HEK293 (cell line): ENCODE results near the gene ADAR.
A peak's percentile ranks its signal among the peaks of the same experiment; 100 is the strongest.

Source experiments
- CTCF ChIP-seq: fragments of 450-650 bp; formaldehyde crosslinking; IDR thresholded peaks from 2 replicates; pipeline ENCODE4 v1.5.1; 2016; ENCODE audit warnings: missing biosample characterization, missing genetic modification characterization
- GLI2 ChIP-seq: fragments of 450-650 bp; formaldehyde crosslinking; IDR thresholded peaks from 2 replicates; pipeline ENCODE4; 2017; ENCODE audit warnings: missing biosample characterization, missing genetic modification characterization, low read depth, borderline replicate concordance
- IKZF3 ChIP-seq: fragments of 450-650 bp; IDR thresholded peaks from 2 replicates; pipeline ENCODE4 v1.5.0; 2018; ENCODE audit warnings: missing biosample characterization, mild to moderate bottlenecking, missing genetic modification characterization, moderate library complexity
- KLF1 ChIP-seq: fragments of 450-650 bp; formaldehyde crosslinking; IDR thresholded peaks from 2 replicates; pipeline ENCODE4 v1.5.1; 2016; ENCODE audit warnings: missing biosample characterization, missing genetic modification characterization
- KLF8 ChIP-seq: fragments of 450-650 bp; formaldehyde crosslinking; IDR thresholded peaks from 2 replicates; pipeline ENCODE4 v1.5.1; 2016; ENCODE audit warnings: missing biosample characterization, missing genetic modification characterization
- SETDB1 ChIP-seq: IDR thresholded peaks from one replicate; pipeline ENCODE4 v1.6.1; 2017; ENCODE audit warnings: mild to moderate bottlenecking, low read length, moderate library complexity, mixed read lengths; ENCODE audit not compliant: insufficient read length
- TRIM28 ChIP-seq: IDR thresholded peaks from 2 replicates; pipeline ENCODE4 v1.6.1; 2011; ENCODE audit warnings: low read length, control low read depth, borderline replicate concordance
- ZBTB8A ChIP-seq: fragments of 450-650 bp; formaldehyde crosslinking; IDR thresholded peaks from 2 replicates; pipeline ENCODE4 v1.5.1; 2016; ENCODE audit warnings: missing biosample characterization, missing genetic modification characterization
- ZNF10 ChIP-seq: fragments of 450-650 bp; formaldehyde crosslinking; IDR thresholded peaks from 2 replicates; pipeline ENCODE4 v1.5.1; 2017; ENCODE audit warnings: missing biosample characterization, missing genetic modification characterization
- ZNF121 ChIP-seq: fragments of 450-650 bp; formaldehyde crosslinking; IDR thresholded peaks from 2 replicates; pipeline ENCODE4 v1.5.1; 2016; ENCODE audit warnings: missing biosample characterization, missing genetic modification characterization
- ZNF132 ChIP-seq: fragments of 450-650 bp; formaldehyde crosslinking; IDR thresholded peaks from 2 replicates; pipeline ENCODE4 v1.5.1; 2017; ENCODE audit warnings: missing biosample characterization, missing genetic modification characterization, borderline replicate concordance
- ZNF138 ChIP-seq: fragments of 450-650 bp; formaldehyde crosslinking; IDR thresholded peaks from 2 replicates; pipeline ENCODE4 v1.5.1; 2016; ENCODE audit warnings: missing biosample characterization, missing genetic modification characterization, borderline replicate concordance
- ZNF155 ChIP-seq: fragments of 450-650 bp; formaldehyde crosslinking; IDR thresholded peaks from 2 replicates; pipeline ENCODE4 v1.5.1; 2016; ENCODE audit warnings: missing biosample characterization, missing genetic modification characterization
- ZNF184 ChIP-seq: fragments of 450-650 bp; IDR thresholded peaks from 2 replicates; pipeline ENCODE4 v1.5.1; 2018; ENCODE audit warnings: missing biosample characterization, mild to moderate bottlenecking, missing genetic modification characterization
- ZNF223 ChIP-seq: fragments of 450-650 bp; formaldehyde crosslinking; IDR thresholded peaks from 2 replicates; pipeline ENCODE4 v1.5.1; 2016; ENCODE audit warnings: missing biosample characterization, missing genetic modification characterization
- ZNF266 ChIP-seq: fragments of 450-650 bp; formaldehyde crosslinking; IDR thresholded peaks from 2 replicates; pipeline ENCODE4 v1.5.1; 2016; ENCODE audit warnings: missing biosample characterization, missing genetic modification characterization, low read depth
- ZNF292 ChIP-seq: fragments of 450-650 bp; formaldehyde crosslinking; IDR thresholded peaks from 2 replicates; pipeline ENCODE4 v1.5.1; 2016; ENCODE audit warnings: low read depth, missing biosample characterization, missing genetic modification characterization, borderline replicate concordance
- ZNF501 ChIP-seq: fragments of 450-650 bp; formaldehyde crosslinking; IDR thresholded peaks from 2 replicates; pipeline ENCODE4 v1.5.1; 2016; ENCODE audit warnings: missing biosample characterization, missing genetic modification characterization
- ZNF600 ChIP-seq: fragments of 450-650 bp; formaldehyde crosslinking; IDR thresholded peaks from 2 replicates; pipeline ENCODE4 v1.5.1; 2016; ENCODE audit warnings: missing biosample characterization, missing genetic modification characterization
- ZNF626 ChIP-seq: fragments of 450-650 bp; sonication (Bioruptor Pico); formaldehyde crosslinking; IDR thresholded peaks from 2 replicates; pipeline ENCODE4 v1.5.1; 2018; ENCODE audit warnings: missing biosample characterization, missing genetic modification characterization, inconsistent platforms
- ZNF704 ChIP-seq: fragments of 450-650 bp; formaldehyde crosslinking; IDR thresholded peaks from 2 replicates; pipeline ENCODE4 v1.5.1; 2016; ENCODE audit warnings: missing biosample characterization, missing genetic modification characterization
- ZNF76 ChIP-seq: fragments of 450-650 bp; formaldehyde crosslinking; IDR thresholded peaks from 2 replicates; pipeline ENCODE4; 2016; ENCODE audit warnings: low read depth, missing biosample characterization, missing genetic modification characterization, borderline replicate concordance
- ZNF791 ChIP-seq: fragments of 450-650 bp; formaldehyde crosslinking; IDR thresholded peaks from 2 replicates; pipeline ENCODE4 v1.5.1; 2016; ENCODE audit warnings: missing biosample characterization, missing genetic modification characterization
- TF ChIP-seq, protein P1 (sequence below): fragments of 450-650 bp; formaldehyde crosslinking; conservative IDR thresholded peaks from 2 replicates; pipeline ENCODE4 v1.5.1; 2016; ENCODE audit warnings: low read depth, missing biosample characterization, missing genetic modification characterization
- TF ChIP-seq, protein P2 (sequence below): fragments of 450-650 bp; formaldehyde crosslinking; IDR thresholded peaks from 2 replicates; pipeline ENCODE4 v1.5.1; 2016; ENCODE audit warnings: missing biosample characterization, missing genetic modification characterization
- TF ChIP-seq, protein P3 (sequence below): fragments of 450-650 bp; formaldehyde crosslinking; IDR thresholded peaks from 2 replicates; pipeline ENCODE4 v1.5.1; 2017; ENCODE audit warnings: missing biosample characterization, missing genetic modification characterization

ADAR gene

GRCh38 chr1:154607609-154608396 is at the start of gene ADAR (continued):
- TF ChIP-seq ZNF184 (tag by site-specific recombination) (no peak; the same call in 1 of the 2 replicates), ZNF791 (tag by site-specific recombination) (no peak), TRIM28 (0 out of 2 replicates have a peak, but pooled peaks have one; percentile 56), ZNF704 (tag by site-specific recombination) (no peak), ZNF223 (0 out of 2 replicates have a peak, but pooled peaks have one; percentile 46), ZNF10 (no peak), KLF1 (tag by site-specific recombination) (peak; percentile 31; the same call in 1 of the 2 replicates), ZNF600 (peak; percentile 98), ZNF501 (tag by site-specific recombination) (peak; percentile 31; the same call in 1 of the 2 replicates), ZNF266 (tag by site-specific recombination) (no peak), ZNF138 (tag by site-specific recombination) (no peak), ZNF626 (tag by site-specific recombination) (no peak), GLI2 (tag by site-specific recombination) (no peak), ZNF121 (tag by site-specific recombination) (0 out of 2 replicates have a peak, but pooled peaks have one; percentile 11), KLF8 (tag by site-specific recombination) (no peak), ZNF76 (tag by site-specific recombination) (peak; percentile 63), CTCF (tag by site-specific recombination) (peak; percentile 33; the same call in 1 of the 2 replicates), ZNF292 (tag by site-specific recombination) (no peak), ZNF132 (tag by site-specific recombination) (no peak), ZNF155 (tag by site-specific recombination) (no peak), IKZF3 (tag by site-specific recombination) (peak; percentile 57; the same call in 1 of the 2 replicates), ZBTB8A (tag by site-specific recombination) (no peak), SETDB1 (no peak)
- TF ChIP-seq, protein P1, sequence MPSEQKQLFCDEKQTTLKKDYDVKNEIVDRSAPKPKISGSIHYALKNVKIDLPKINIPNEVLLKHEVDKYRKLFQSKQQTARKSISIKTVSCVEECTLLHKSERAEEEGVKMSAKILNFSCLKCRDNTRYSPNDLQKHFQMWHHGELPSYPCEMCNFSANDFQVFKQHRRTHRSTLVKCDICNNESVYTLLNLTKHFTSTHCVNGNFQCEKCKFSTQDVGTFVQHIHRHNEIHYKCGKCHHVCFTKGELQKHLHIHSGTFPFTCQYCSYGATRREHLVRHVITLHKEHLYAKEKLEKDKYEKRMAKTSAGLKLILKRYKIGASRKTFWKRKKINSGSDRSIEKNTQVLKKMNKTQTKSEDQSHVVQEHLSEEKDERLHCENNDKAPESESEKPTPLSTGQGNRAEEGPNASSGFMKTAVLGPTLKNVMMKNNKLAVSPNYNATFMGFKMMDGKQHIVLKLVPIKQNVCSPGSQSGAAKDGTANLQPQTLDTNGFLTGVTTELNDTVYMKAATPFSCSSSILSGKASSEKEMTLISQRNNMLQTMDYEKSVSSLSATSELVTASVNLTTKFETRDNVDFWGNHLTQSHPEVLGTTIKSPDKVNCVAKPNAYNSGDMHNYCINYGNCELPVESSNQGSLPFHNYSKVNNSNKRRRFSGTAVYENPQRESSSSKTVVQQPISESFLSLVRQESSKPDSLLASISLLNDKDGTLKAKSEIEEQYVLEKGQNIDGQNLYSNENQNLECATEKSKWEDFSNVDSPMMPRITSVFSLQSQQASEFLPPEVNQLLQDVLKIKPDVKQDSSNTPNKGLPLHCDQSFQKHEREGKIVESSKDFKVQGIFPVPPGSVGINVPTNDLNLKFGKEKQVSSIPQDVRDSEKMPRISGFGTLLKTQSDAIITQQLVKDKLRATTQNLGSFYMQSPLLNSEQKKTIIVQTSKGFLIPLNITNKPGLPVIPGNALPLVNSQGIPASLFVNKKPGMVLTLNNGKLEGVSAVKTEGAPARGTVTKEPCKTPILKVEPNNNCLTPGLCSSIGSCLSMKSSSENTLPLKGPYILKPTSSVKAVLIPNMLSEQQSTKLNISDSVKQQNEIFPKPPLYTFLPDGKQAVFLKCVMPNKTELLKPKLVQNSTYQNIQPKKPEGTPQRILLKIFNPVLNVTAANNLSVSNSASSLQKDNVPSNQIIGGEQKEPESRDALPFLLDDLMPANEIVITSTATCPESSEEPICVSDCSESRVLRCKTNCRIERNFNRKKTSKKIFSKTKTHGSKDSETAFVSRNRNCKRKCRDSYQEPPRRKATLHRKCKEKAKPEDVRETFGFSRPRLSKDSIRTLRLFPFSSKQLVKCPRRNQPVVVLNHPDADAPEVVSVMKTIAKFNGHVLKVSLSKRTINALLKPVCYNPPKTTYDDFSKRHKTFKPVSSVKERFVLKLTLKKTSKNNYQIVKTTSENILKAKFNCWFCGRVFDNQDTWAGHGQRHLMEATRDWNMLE = no peak
- TF ChIP-seq, protein P2, sequence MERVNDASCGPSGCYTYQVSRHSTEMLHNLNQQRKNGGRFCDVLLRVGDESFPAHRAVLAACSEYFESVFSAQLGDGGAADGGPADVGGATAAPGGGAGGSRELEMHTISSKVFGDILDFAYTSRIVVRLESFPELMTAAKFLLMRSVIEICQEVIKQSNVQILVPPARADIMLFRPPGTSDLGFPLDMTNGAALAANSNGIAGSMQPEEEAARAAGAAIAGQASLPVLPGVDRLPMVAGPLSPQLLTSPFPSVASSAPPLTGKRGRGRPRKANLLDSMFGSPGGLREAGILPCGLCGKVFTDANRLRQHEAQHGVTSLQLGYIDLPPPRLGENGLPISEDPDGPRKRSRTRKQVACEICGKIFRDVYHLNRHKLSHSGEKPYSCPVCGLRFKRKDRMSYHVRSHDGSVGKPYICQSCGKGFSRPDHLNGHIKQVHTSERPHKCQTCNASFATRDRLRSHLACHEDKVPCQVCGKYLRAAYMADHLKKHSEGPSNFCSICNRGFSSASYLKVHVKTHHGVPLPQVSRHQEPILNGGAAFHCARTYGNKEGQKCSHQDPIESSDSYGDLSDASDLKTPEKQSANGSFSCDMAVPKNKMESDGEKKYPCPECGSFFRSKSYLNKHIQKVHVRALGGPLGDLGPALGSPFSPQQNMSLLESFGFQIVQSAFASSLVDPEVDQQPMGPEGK (tag by site-specific recombination) = peak; percentile 17; the same call in 1 of the 2 replicates
- TF ChIP-seq, protein P3, sequence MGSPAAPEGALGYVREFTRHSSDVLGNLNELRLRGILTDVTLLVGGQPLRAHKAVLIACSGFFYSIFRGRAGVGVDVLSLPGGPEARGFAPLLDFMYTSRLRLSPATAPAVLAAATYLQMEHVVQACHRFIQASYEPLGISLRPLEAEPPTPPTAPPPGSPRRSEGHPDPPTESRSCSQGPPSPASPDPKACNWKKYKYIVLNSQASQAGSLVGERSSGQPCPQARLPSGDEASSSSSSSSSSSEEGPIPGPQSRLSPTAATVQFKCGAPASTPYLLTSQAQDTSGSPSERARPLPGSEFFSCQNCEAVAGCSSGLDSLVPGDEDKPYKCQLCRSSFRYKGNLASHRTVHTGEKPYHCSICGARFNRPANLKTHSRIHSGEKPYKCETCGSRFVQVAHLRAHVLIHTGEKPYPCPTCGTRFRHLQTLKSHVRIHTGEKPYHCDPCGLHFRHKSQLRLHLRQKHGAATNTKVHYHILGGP (tag by site-specific recombination) = no peak
